GM19328 (cell line): ENCODE data around the gene CEP170.

Experiments
- ATAC-seq: cut with Tn5 transposase; IDR thresholded peaks from one replicate; pipeline ENCODE4 v1.9.1; 2021; ENCODE audit warnings: mild to moderate bottlenecking, moderate library complexity; ENCODE audit not compliant: unreplicated experiment

Gene CEP170

GRCh38 chr1:243268751-243269460 is 13.8 kb upstream of the CEP170 start:
- ATAC-seq: peak; percentile 20

GRCh38 chr1:243267914-243268653 is 13.0 kb upstream of the CEP170 start:
- no peak for ATAC-seq

- ATAC-seq: no peak
Observed at GRCh38 chr1:243267471-243267880, 12.4 kb upstream of the CEP170 start.

GRCh38 chr1:243266231-243266630 is 11.2 kb upstream of the CEP170 start:
- ATAC-seq: no peak

- no peak for ATAC-seq
Observed at GRCh38 chr1:243264717-243265116, 9.6 kb upstream of the CEP170 start.

GRCh38 chr1:243261390-243261789 is 6.3 kb upstream of the CEP170 start:
- ATAC-seq: no peak

GRCh38 chr1:243260221-243260880 is 5.3 kb upstream of the CEP170 start:
- no peak for ATAC-seq

GRCh38 chr1:243258731-243259130 is 3.6 kb upstream of the CEP170 start:
- no peak for ATAC-seq

- ATAC-seq: no peak
Observed at GRCh38 chr1:243257189-243257588, 2.1 kb upstream of the CEP170 start.

GRCh38 chr1:243256590-243256989 is 1.5 kb upstream of the CEP170 start:
- no peak for ATAC-seq

- ATAC-seq: peak; percentile 72
Observed at GRCh38 chr1:243255791-243256512, 871 bp upstream of the CEP170 start, which contains the start of gene SDCCAG8. Gene SDCCAG8 (plus strand): TSS chr1:243256041. CDS start chr1:243256174, 133 bp downstream.

- no peak for ATAC-seq
Observed at GRCh38 chr1:243254233-243254926, 701 bp downstream of the CEP170 start.

GRCh38 chr1:243253926-243254232 is 1.2 kb downstream of the CEP170 start:
- no peak for ATAC-seq

- no peak for ATAC-seq
Observed at GRCh38 chr1:243253211-243253925, 1.7 kb downstream of the CEP170 start.

- ATAC-seq: no peak
Observed at GRCh38 chr1:243251539-243251938, 3.5 kb downstream of the CEP170 start.

GRCh38 chr1:243250102-243250501 is 5.0 kb downstream of the CEP170 start:
- ATAC-seq: no peak

GRCh38 chr1:243249214-243249613 is 5.9 kb downstream of the CEP170 start:
- no peak for ATAC-seq

GRCh38 chr1:243247901-243248300 is 7.2 kb downstream of the CEP170 start:
- no peak for ATAC-seq

- ATAC-seq: no peak
Observed at GRCh38 chr1:243246916-243247315, 8.2 kb downstream of the CEP170 start.

GRCh38 chr1:243244432-243244841 is 10.6 kb downstream of the CEP170 start:
- ATAC-seq: peak; percentile 48
